H9 (cell line): ENCODE data around the gene PDGFB. TPM values are rescaled to one million over a fixed set of nuclear protein-coding genes. Genes with fewer than 3 reads are reported as not detected.

ENCODE experiments used
- DNase-seq: peaks from one replicate; pipeline ENCODE4 v3.0.0-alpha.2; 2017
- H2AFZ ChIP-seq: one replicate; pipeline ENCODE4 v1.6.1; 2013; ENCODE audit warnings: mild to moderate bottlenecking, low read length, control low read depth, moderate library complexity
- H2AK5ac ChIP-seq: 2 replicates; pipeline ENCODE4 v1.6.1; 2013; ENCODE audit warnings: low read length, control low read depth, mixed read lengths; ENCODE audit not compliant: insufficient read length
- H2BK120ac ChIP-seq: one replicate; pipeline ENCODE4 v1.6.1; 2013; ENCODE audit warnings: low read depth, mild to moderate bottlenecking, low read length, control low read depth, inconsistent platforms; ENCODE audit not compliant: poor library complexity, severe bottlenecking
- H2BK12ac ChIP-seq: 2 replicates; pipeline ENCODE4 v1.6.1; 2013; ENCODE audit warnings: low read length, control low read depth, mixed read lengths, low read depth; ENCODE audit not compliant: insufficient read length
- H2BK15ac ChIP-seq: 2 replicates; pipeline ENCODE4 v1.6.1; 2013; ENCODE audit warnings: low read depth, low read length, control low read depth
- H2BK20ac ChIP-seq: one replicate; pipeline ENCODE4 v1.6.1; 2013; ENCODE audit warnings: low read depth, mild to moderate bottlenecking, low read length, control low read depth, inconsistent platforms; ENCODE audit not compliant: poor library complexity, severe bottlenecking
- H2BK5ac ChIP-seq: 2 replicates; pipeline ENCODE4 v1.6.1; 2013; ENCODE audit warnings: low read length, control low read depth, mixed read lengths; ENCODE audit not compliant: insufficient read length
- H3K14ac ChIP-seq: 2 replicates; pipeline ENCODE4 v1.6.1; 2013; ENCODE audit warnings: low read length, control low read depth; ENCODE audit not compliant: insufficient read depth
- H3K18ac ChIP-seq: 2 replicates; pipeline ENCODE4 v1.6.1; 2013; ENCODE audit warnings: low read depth, mild to moderate bottlenecking, mixed read lengths, low read length, control low read depth; ENCODE audit not compliant: insufficient read length
- H3K23ac ChIP-seq: 2 replicates; pipeline ENCODE4 v1.6.1; 2013; ENCODE audit warnings: low read length, control low read depth, mixed read lengths, low read depth; ENCODE audit not compliant: insufficient read length
- H3K23me2 ChIP-seq: 2 replicates; pipeline ENCODE4 v1.6.1; 2013; ENCODE audit warnings: low read depth, mild to moderate bottlenecking, mixed read lengths, low read length, control low read depth; ENCODE audit not compliant: insufficient read length, poor library complexity, severe bottlenecking
- H3K27ac ChIP-seq: 2 replicates; pipeline ENCODE4 v1.5.1; 2013; ENCODE audit warnings: low read length, control low read depth, mixed read lengths, low read depth; ENCODE audit not compliant: insufficient read length
- H3K27me3 ChIP-seq: 2 replicates; pipeline ENCODE4 v1.6.1; 2013; ENCODE audit warnings: low read length, control low read depth, inconsistent platforms; ENCODE audit not compliant: insufficient read depth
- H3K4ac ChIP-seq: 2 replicates; pipeline ENCODE4 v1.6.1; 2013; ENCODE audit warnings: low read depth, mild to moderate bottlenecking, control low read depth, inconsistent platforms, low read length, moderate library complexity
- H3K4me1 ChIP-seq: 2 replicates; pipeline ENCODE4 v1.6.1; 2013; ENCODE audit warnings: low read length, control low read depth, inconsistent platforms; ENCODE audit not compliant: insufficient read depth
- H3K4me2 ChIP-seq: 2 replicates; pipeline ENCODE4 v1.6.1; 2013; ENCODE audit warnings: low read length, control low read depth, mixed read lengths; ENCODE audit not compliant: insufficient read length, insufficient read depth
- H3K56ac ChIP-seq: 2 replicates; pipeline ENCODE4 v1.6.1; 2013; ENCODE audit warnings: low read depth, mild to moderate bottlenecking, mixed read lengths, low read length, control low read depth; ENCODE audit not compliant: insufficient read length
- H3K79me1 ChIP-seq: 2 replicates; pipeline ENCODE4 v1.6.1; 2013; ENCODE audit warnings: low read depth, mild to moderate bottlenecking, moderate library complexity, low read length, control low read depth, inconsistent platforms; ENCODE audit not compliant: insufficient read depth, poor library complexity, severe bottlenecking
- H3K79me2 ChIP-seq: 2 replicates; pipeline ENCODE4 v1.6.1; 2013; ENCODE audit warnings: low read length, control low read depth, inconsistent platforms; ENCODE audit not compliant: insufficient read depth
- H3K9ac ChIP-seq: 2 replicates; pipeline ENCODE4 v1.6.1; 2013; ENCODE audit warnings: low read length, control low read depth, mixed read lengths; ENCODE audit not compliant: insufficient read length; ENCODE audit errors: extremely low read depth
- H3K9me3 ChIP-seq: one replicate; pipeline ENCODE4 v1.6.1; 2013; ENCODE audit warnings: low read depth, low read length, inconsistent platforms; ENCODE audit not compliant: control insufficient read depth
- H3T11ph ChIP-seq: one replicate; pipeline ENCODE4 v1.6.1; 2013; ENCODE audit warnings: mild to moderate bottlenecking, low read length, control low read depth, inconsistent platforms
- H4K20me1 ChIP-seq: one replicate; pipeline ENCODE4 v1.6.1; 2013; ENCODE audit not compliant: control insufficient read depth, insufficient read length, insufficient read depth
- H4K5ac ChIP-seq: 2 replicates; pipeline ENCODE4 v1.6.1; 2013; ENCODE audit warnings: low read depth, mild to moderate bottlenecking, mixed read lengths, low read length, control low read depth; ENCODE audit not compliant: insufficient read length
- H4K8ac ChIP-seq: replicated peaks from 2 replicates; pipeline ENCODE4 v1.6.1; 2013; ENCODE audit warnings: low read length, control low read depth, mixed read lengths, low read depth; ENCODE audit not compliant: insufficient read length
- H4K91ac ChIP-seq: 2 replicates; pipeline ENCODE4 v1.6.1; 2013; ENCODE audit warnings: low read depth, mild to moderate bottlenecking, moderate library complexity, mixed read lengths, low read length, control low read depth; ENCODE audit not compliant: insufficient read length
- H3K27ac Mint-ChIP-seq, 3 experiments: 2 replicates in 2 of 3; 3 replicates in 1 of 3; pipeline ENCODE4 v1.8.0; 2020 to 2021; ENCODE audit warnings: mixed read lengths in 3 of 3, mild to moderate bottlenecking in 1 of 3, moderate library complexity in 1 of 3
- H3K27me3 Mint-ChIP-seq: 2 replicates; pipeline ENCODE4 v1.8.0; 2021; ENCODE audit warnings: low read depth, mild to moderate bottlenecking, moderate library complexity, mixed read lengths
- H3K36me3 Mint-ChIP-seq, 3 experiments: 2 replicates in 2 of 3; 3 replicates in 1 of 3; pipeline ENCODE4 v1.8.0; 2020 to 2021; ENCODE audit warnings: low read depth in 3 of 3, mixed read lengths in 3 of 3; ENCODE audit not compliant: insufficient read depth in 1 of 3
- H3K4me1 Mint-ChIP-seq, 2 experiments: 2 replicates each; pipeline ENCODE4 v1.8.0; 2020; ENCODE audit warnings: mixed read lengths in 2 of 2
- H3K4me3 Mint-ChIP-seq, 2 experiments: 2 replicates in 1 of 2; 3 replicates in 1 of 2; pipeline ENCODE4 v1.8.0; 2020 to 2021; ENCODE audit warnings: mild to moderate bottlenecking in 2 of 2, mixed read lengths in 2 of 2, moderate library complexity in 1 of 2
- H3K9me3 Mint-ChIP-seq, 2 experiments: 2 replicates in 1 of 2; 3 replicates in 1 of 2; pipeline ENCODE4 v1.8.0; 2020; ENCODE audit warnings: mild to moderate bottlenecking in 2 of 2, mixed read lengths in 2 of 2, moderate library complexity in 1 of 2
- CTCF ChIP-seq: fragments of 200-600 bp; sonication (generic); conservative IDR thresholded peaks from 3 replicates; pipeline ENCODE4 v1.8.0; 2021; ENCODE audit warnings: antibody characterized with exemption, mild to moderate bottlenecking
- WGBS: extraction: QIAGEN DNeasy Blood & Tissue Kit; methylation state at CpG from one replicate; pipeline ENCODE4 v1.1.7; 2013; ENCODE audit warnings: missing lambda C conversion rate, low lambda C conversion rate, mixed read lengths; ENCODE audit not compliant: insufficient read length; ENCODE audit errors: extremely low coverage; 5-methylcytosine and 5-hydroxymethylcytosine counted together
- total RNA-seq: library from RNA; stranded (reverse); gene quantifications from 2 replicates; pipeline ENCODE4 v1.2.1, GENCODE V29; 2021

The PDGFB gene
- total RNA-seq, 1 experiment from 2014 or later: 6.1 TPM

GRCh38 chr22:39288135-39288898, 43.5 kb upstream of the PDGFB start:
- Histone ChIP-seq H2AK5ac (no peak overlapping the region), H3T11ph (no peak overlapping the region), H4K8ac (no peak overlapping the region), H2BK12ac (no peak overlapping the region), H3K79me2 (no peaks in the 10 kb centered on the region), H2BK20ac (no peak overlapping the region), H2BK5ac (no peak overlapping the region), H3K56ac (no peak overlapping the region), H3K4me1 (no peaks in the 10 kb centered on the region; the same call in 1 of the 2 replicates), H3K4me2 (no peak overlapping the region), H3K9me3 (no peaks in the 10 kb centered on the region), H3K14ac (no peak overlapping the region; the same call in 1 of the 2 replicates), H3K4ac (no peak overlapping the region), H4K91ac (no peak overlapping the region), H2BK15ac (no peak overlapping the region), H3K27me3 (no peaks in the 10 kb centered on the region), H4K20me1 (no peaks in the 10 kb centered on the region), H3K9ac (no peak overlapping the region), H3K27ac (no peak overlapping the region), H3K18ac (no peak overlapping the region), H3K79me1 (no peaks in the 10 kb centered on the region), H3K23me2 (no peaks in the 10 kb centered on the region), H4K5ac (no peak overlapping the region), H2AFZ (no peak overlapping the region), H3K23ac (no peak overlapping the region), H2BK120ac (no peak overlapping the region)
- H3K27ac Mint-ChIP-seq: no peak overlapping the region
- WGBS: no CpG with 5 or more reads among the region's 13 CpGs
- H3K36me3 Mint-ChIP-seq: no peaks in the 10 kb centered on the region
- peaks cover 7% of the 10 kb centered on the region for H3K27me3 Mint-ChIP-seq
- H3K4me1 Mint-ChIP-seq: peaks cover 10 to 15% of the 10 kb centered on the region in 2 experiments
- TF ChIP-seq CTCF: no peak
- DNase-seq: peak; percentile 29
- H3K9me3 Mint-ChIP-seq: peaks cover 0 to 4% of the 10 kb centered on the region in 2 experiments; a peak in 2 of 5 replicates
- H3K4me3 Mint-ChIP-seq: no peak overlapping the region
